HEK293 (cell line): ENCODE measurements around the gene THBS3.

Source experiments
- BCL11B ChIP-seq: fragments of 450-650 bp; formaldehyde crosslinking; IDR thresholded peaks from 2 replicates; pipeline ENCODE4 v1.5.1; 2016; ENCODE audit warnings: low read depth, missing biosample characterization, missing genetic modification characterization
- FEZF1 ChIP-seq: fragments of 450-650 bp; formaldehyde crosslinking; IDR thresholded peaks from 2 replicates; pipeline ENCODE4 v1.5.1; 2016; ENCODE audit warnings: missing biosample characterization, missing genetic modification characterization
- GLIS1 ChIP-seq: fragments of 450-650 bp; formaldehyde crosslinking; IDR thresholded peaks from 2 replicates; pipeline ENCODE4 v1.5.1; 2016; ENCODE audit warnings: missing biosample characterization, missing genetic modification characterization
- OVOL3 ChIP-seq: fragments of 450-650 bp; formaldehyde crosslinking; IDR thresholded peaks from 2 replicates; pipeline ENCODE4 v1.5.1; 2016; ENCODE audit warnings: missing biosample characterization, missing genetic modification characterization
- SP3 ChIP-seq: fragments of 450-650 bp; formaldehyde crosslinking; IDR thresholded peaks from 2 replicates; pipeline ENCODE4 v1.5.1; 2016; ENCODE audit warnings: missing biosample characterization, missing genetic modification characterization
- ZBTB1 ChIP-seq: fragments of 450-650 bp; formaldehyde crosslinking; IDR thresholded peaks from 2 replicates; pipeline ENCODE4 v1.5.1; 2016; ENCODE audit warnings: missing biosample characterization, missing genetic modification characterization
- ZBTB21 ChIP-seq: fragments of 450-650 bp; formaldehyde crosslinking; IDR thresholded peaks from 2 replicates; pipeline ENCODE4 v1.5.1; 2017; ENCODE audit warnings: missing biosample characterization, missing genetic modification characterization
- ZBTB48 ChIP-seq: fragments of 450-650 bp; formaldehyde crosslinking; IDR thresholded peaks from 2 replicates; pipeline ENCODE4 v1.5.1; 2016; ENCODE audit warnings: missing biosample characterization, missing genetic modification characterization
- ZFP41 ChIP-seq: fragments of 450-650 bp; formaldehyde crosslinking; IDR thresholded peaks from 2 replicates; pipeline ENCODE4 v1.5.1; 2016; ENCODE audit warnings: missing biosample characterization, missing genetic modification characterization, borderline replicate concordance
- ZNF10 ChIP-seq: fragments of 450-650 bp; formaldehyde crosslinking; IDR thresholded peaks from 2 replicates; pipeline ENCODE4 v1.5.1; 2017; ENCODE audit warnings: missing biosample characterization, missing genetic modification characterization
- ZNF138 ChIP-seq: fragments of 450-650 bp; formaldehyde crosslinking; IDR thresholded peaks from 2 replicates; pipeline ENCODE4 v1.5.1; 2016; ENCODE audit warnings: missing biosample characterization, missing genetic modification characterization, borderline replicate concordance
- ZNF184 ChIP-seq: fragments of 450-650 bp; IDR thresholded peaks from 2 replicates; pipeline ENCODE4 v1.5.1; 2018; ENCODE audit warnings: missing biosample characterization, mild to moderate bottlenecking, missing genetic modification characterization
- ZNF302 ChIP-seq: fragments of 450-650 bp; formaldehyde crosslinking; IDR thresholded peaks from 2 replicates; pipeline ENCODE4 v1.5.1; 2016; ENCODE audit warnings: missing biosample characterization, missing genetic modification characterization, low read depth
- ZNF433 ChIP-seq: fragments of 450-650 bp; formaldehyde crosslinking; IDR thresholded peaks from 2 replicates; pipeline ENCODE4 v1.5.1; 2016; ENCODE audit warnings: missing biosample characterization, missing genetic modification characterization, low read depth
- ZNF530 ChIP-seq: fragments of 450-650 bp; formaldehyde crosslinking; IDR thresholded peaks from 2 replicates; pipeline ENCODE4 v1.5.1; 2016; ENCODE audit warnings: low read depth, missing biosample characterization, missing genetic modification characterization
- ZNF561 ChIP-seq: fragments of 450-650 bp; IDR thresholded peaks from 2 replicates; pipeline ENCODE4 v1.5.1; 2018; ENCODE audit warnings: missing biosample characterization, missing genetic modification characterization, borderline replicate concordance
- ZNF596 ChIP-seq: fragments of 450-650 bp; IDR thresholded peaks from 2 replicates; pipeline ENCODE4 v1.5.0; 2018; ENCODE audit warnings: missing biosample characterization, mild to moderate bottlenecking, missing genetic modification characterization, moderate library complexity
- ZNF623 ChIP-seq: fragments of 450-650 bp; formaldehyde crosslinking; IDR thresholded peaks from 2 replicates; pipeline ENCODE4 v1.5.1; 2016; ENCODE audit warnings: missing biosample characterization, missing genetic modification characterization
- ZNF791 ChIP-seq: fragments of 450-650 bp; formaldehyde crosslinking; IDR thresholded peaks from 2 replicates; pipeline ENCODE4 v1.5.1; 2016; ENCODE audit warnings: missing biosample characterization, missing genetic modification characterization
- TF ChIP-seq, protein P1 (sequence below): fragments of 450-650 bp; formaldehyde crosslinking; IDR thresholded peaks from 2 replicates; pipeline ENCODE4 v1.5.1; 2016; ENCODE audit warnings: missing biosample characterization, missing genetic modification characterization
- TF ChIP-seq, protein P2 (sequence below): fragments of 450-650 bp; formaldehyde crosslinking; IDR thresholded peaks from 2 replicates; pipeline ENCODE4 v1.5.1; 2017; ENCODE audit warnings: missing biosample characterization, missing genetic modification characterization
- TF ChIP-seq, protein P3 (sequence below): fragments of 450-650 bp; formaldehyde crosslinking; IDR thresholded peaks from 2 replicates; pipeline ENCODE4 v1.5.1; 2016; ENCODE audit warnings: missing biosample characterization, missing genetic modification characterization
- TF ChIP-seq, protein P4 (sequence below): fragments of 450-650 bp; formaldehyde crosslinking; IDR thresholded peaks from 2 replicates; pipeline ENCODE4 v1.5.1; 2017; ENCODE audit warnings: missing biosample characterization, missing genetic modification characterization
- TF ChIP-seq, protein P5 (sequence below): fragments of 450-650 bp; formaldehyde crosslinking; IDR thresholded peaks from 2 replicates; pipeline ENCODE4 v1.5.1; 2016; ENCODE audit warnings: missing biosample characterization, missing genetic modification characterization
- TF ChIP-seq, protein P6 (sequence below): fragments of 450-650 bp; formaldehyde crosslinking; IDR thresholded peaks from 2 replicates; pipeline ENCODE4 v1.5.1; 2016; ENCODE audit warnings: missing biosample characterization, missing genetic modification characterization

The THBS3 gene

DNA sequence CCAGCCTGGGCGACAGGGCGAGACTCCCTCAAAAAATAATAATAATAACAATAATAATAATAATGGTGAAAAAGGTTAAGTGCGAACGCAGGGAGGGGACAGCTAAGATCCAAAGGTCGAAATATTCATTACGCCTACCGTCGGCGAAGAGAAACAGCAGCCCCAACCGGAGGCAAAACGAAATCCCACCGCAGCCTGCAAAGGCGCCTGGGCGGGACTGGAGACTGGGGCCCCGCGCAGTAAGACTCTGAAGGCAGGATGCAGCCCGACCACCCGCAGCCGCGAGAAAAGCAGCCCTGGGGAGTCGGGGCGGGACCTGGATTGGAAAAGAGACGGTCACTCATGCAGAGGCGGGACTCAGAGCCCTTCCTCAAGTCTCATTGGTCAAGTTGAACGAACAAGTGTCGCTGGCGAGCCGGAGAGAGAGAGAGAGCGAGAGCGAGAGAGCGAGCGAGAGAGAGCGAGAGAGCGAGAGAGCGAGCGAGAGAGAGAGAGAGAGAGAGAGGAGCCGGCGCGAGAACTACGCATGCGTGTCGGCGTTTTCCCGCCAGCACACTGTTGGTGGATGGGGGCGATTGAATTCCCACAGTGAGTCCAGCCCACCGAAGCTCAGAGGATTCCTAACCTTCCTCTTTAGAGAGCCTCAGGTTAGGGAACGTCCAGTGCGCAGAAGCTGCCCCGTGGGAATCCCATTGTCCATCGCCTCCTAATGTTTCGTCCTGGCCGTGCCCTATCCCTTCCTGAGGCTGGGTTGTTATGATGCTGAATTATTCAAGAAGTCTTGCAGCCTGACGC, 36.9 kb upstream of the THBS3 start (continued):
- TF ChIP-seq, protein P1, sequence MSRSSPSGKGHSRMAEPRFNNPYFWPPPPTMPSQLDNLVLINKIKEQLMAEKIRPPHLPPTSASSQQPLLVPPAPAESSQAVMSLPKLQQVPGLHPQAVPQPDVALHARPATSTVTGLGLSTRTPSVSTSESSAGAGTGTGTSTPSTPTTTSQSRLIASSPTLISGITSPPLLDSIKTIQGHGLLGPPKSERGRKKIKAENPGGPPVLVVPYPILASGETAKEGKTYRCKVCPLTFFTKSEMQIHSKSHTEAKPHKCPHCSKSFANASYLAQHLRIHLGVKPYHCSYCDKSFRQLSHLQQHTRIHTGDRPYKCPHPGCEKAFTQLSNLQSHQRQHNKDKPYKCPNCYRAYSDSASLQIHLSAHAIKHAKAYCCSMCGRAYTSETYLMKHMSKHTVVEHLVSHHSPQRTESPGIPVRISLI (tag by site-specific recombination) = 0 out of 2 replicates have a peak, but pooled peaks have one; percentile 38
- TF ChIP-seq GLIS1 (tag by site-specific recombination) = peak; percentile 98
- TF ChIP-seq, protein P2, sequence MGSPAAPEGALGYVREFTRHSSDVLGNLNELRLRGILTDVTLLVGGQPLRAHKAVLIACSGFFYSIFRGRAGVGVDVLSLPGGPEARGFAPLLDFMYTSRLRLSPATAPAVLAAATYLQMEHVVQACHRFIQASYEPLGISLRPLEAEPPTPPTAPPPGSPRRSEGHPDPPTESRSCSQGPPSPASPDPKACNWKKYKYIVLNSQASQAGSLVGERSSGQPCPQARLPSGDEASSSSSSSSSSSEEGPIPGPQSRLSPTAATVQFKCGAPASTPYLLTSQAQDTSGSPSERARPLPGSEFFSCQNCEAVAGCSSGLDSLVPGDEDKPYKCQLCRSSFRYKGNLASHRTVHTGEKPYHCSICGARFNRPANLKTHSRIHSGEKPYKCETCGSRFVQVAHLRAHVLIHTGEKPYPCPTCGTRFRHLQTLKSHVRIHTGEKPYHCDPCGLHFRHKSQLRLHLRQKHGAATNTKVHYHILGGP (tag by site-specific recombination) = peak; percentile 82
- TF ChIP-seq OVOL3 (tag by site-specific recombination) = peak; percentile 99
- TF ChIP-seq ZNF302 = peak; percentile 98; the same call in 1 of the 2 replicates
- peak; percentile 99 for TF ChIP-seq ZNF561 (tag by site-specific recombination)
- peak; percentile 97; the same call in 1 of the 2 replicates for TF ChIP-seq ZFP41 (tag by site-specific recombination)
- TF ChIP-seq, protein P3, sequence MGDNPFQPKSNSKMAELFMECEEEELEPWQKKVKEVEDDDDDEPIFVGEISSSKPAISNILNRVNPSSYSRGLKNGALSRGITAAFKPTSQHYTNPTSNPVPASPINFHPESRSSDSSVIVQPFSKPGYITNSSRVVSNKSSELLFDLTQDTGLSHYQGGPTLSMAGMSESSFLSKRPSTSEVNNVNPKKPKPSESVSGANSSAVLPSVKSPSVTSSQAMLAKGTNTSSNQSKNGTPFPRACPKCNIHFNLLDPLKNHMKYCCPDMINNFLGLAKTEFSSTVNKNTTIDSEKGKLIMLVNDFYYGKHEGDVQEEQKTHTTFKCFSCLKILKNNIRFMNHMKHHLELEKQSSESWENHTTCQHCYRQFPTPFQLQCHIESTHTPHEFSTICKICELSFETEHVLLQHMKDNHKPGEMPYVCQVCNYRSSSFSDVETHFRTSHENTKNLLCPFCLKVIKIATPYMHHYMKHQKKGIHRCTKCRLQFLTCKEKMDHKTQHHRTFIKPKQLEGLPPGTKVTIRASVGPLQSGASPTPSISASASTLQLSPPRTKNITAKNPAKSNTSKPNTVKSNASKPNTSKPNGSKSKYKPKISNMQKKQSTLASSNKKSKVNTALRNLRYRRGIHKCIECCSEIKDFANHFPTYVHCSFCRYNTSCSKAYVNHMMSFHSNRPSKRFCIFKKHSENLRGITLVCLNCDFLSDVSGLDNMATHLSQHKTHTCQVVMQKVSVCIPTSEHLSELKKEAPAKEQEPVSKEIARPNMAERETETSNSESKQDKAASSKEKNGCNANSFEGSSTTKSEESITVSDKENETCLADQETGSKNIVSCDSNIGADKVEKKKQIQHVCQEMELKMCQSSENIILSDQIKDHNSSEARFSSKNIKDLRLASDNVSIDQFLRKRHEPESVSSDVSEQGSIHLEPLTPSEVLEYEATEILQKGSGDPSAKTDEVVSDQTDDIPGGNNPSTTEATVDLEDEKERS = peak; percentile 99
- TF ChIP-seq, protein P4, sequence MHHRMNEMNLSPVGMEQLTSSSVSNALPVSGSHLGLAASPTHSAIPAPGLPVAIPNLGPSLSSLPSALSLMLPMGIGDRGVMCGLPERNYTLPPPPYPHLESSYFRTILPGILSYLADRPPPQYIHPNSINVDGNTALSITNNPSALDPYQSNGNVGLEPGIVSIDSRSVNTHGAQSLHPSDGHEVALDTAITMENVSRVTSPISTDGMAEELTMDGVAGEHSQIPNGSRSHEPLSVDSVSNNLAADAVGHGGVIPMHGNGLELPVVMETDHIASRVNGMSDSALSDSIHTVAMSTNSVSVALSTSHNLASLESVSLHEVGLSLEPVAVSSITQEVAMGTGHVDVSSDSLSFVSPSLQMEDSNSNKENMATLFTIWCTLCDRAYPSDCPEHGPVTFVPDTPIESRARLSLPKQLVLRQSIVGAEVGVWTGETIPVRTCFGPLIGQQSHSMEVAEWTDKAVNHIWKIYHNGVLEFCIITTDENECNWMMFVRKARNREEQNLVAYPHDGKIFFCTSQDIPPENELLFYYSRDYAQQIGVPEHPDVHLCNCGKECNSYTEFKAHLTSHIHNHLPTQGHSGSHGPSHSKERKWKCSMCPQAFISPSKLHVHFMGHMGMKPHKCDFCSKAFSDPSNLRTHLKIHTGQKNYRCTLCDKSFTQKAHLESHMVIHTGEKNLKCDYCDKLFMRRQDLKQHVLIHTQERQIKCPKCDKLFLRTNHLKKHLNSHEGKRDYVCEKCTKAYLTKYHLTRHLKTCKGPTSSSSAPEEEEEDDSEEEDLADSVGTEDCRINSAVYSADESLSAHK (tag by site-specific recombination) = peak; percentile 99
- TF ChIP-seq FEZF1 (tag by site-specific recombination) = peak; percentile 92
- 0 out of 2 replicates have a peak, but pooled peaks have one; percentile 26 for TF ChIP-seq ZNF433 (tag by site-specific recombination)
- TF ChIP-seq ZNF530 (tag by site-specific recombination) = peak; percentile 90; the same call in 1 of the 2 replicates
- peak; percentile 99 for TF ChIP-seq ZBTB1
- peak; percentile 100 for TF ChIP-seq ZNF596 (tag by site-specific recombination)
- TF ChIP-seq ZBTB48 (tag by site-specific recombination) = peak; percentile 96
- TF ChIP-seq, protein P5, sequence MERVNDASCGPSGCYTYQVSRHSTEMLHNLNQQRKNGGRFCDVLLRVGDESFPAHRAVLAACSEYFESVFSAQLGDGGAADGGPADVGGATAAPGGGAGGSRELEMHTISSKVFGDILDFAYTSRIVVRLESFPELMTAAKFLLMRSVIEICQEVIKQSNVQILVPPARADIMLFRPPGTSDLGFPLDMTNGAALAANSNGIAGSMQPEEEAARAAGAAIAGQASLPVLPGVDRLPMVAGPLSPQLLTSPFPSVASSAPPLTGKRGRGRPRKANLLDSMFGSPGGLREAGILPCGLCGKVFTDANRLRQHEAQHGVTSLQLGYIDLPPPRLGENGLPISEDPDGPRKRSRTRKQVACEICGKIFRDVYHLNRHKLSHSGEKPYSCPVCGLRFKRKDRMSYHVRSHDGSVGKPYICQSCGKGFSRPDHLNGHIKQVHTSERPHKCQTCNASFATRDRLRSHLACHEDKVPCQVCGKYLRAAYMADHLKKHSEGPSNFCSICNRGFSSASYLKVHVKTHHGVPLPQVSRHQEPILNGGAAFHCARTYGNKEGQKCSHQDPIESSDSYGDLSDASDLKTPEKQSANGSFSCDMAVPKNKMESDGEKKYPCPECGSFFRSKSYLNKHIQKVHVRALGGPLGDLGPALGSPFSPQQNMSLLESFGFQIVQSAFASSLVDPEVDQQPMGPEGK (tag by site-specific recombination) = peak; percentile 99
- TF ChIP-seq ZBTB21 (tag by site-specific recombination) = peak; percentile 98
- peak; percentile 85; the same call in 1 of the 2 replicates for TF ChIP-seq ZNF10 (tag by site-specific recombination)
- peak; percentile 100 for TF ChIP-seq BCL11B (tag by site-specific recombination)
- peak; percentile 92 for TF ChIP-seq ZNF138
- TF ChIP-seq SP3 (tag by site-specific recombination) = peak; percentile 99
- TF ChIP-seq ZNF791 (tag by site-specific recombination) = peak; percentile 85; the same call in 1 of the 2 replicates
- peak; percentile 80 for TF ChIP-seq ZNF184 (tag by site-specific recombination)
- TF ChIP-seq, protein P6, sequence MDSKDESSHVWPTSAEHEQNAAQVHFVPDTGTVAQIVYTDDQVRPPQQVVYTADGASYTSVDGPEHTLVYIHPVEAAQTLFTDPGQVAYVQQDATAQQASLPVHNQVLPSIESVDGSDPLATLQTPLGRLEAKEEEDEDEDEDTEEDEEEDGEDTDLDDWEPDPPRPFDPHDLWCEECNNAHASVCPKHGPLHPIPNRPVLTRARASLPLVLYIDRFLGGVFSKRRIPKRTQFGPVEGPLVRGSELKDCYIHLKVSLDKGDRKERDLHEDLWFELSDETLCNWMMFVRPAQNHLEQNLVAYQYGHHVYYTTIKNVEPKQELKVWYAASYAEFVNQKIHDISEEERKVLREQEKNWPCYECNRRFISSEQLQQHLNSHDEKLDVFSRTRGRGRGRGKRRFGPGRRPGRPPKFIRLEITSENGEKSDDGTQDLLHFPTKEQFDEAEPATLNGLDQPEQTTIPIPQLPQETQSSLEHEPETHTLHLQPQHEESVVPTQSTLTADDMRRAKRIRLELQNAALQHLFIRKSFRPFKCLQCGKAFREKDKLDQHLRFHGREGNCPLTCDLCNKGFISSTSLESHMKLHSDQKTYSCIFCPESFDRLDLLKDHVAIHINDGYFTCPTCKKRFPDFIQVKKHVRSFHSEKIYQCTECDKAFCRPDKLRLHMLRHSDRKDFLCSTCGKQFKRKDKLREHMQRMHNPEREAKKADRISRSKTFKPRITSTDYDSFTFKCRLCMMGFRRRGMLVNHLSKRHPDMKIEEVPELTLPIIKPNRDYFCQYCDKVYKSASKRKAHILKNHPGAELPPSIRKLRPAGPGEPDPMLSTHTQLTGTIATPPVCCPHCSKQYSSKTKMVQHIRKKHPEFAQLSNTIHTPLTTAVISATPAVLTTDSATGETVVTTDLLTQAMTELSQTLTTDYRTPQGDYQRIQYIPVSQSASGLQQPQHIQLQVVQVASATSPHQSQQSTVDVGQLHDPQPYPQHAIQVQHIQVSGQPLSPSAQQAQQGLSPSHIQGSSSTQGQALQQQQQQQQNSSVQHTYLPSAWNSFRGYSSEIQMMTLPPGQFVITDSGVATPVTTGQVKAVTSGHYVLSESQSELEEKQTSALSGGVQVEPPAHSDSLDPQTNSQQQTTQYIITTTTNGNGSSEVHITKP = peak; percentile 94
- peak; percentile 89 for TF ChIP-seq ZNF623 (tag by site-specific recombination)
